K562 (cell line): ENCODE measurements around the gene NGDN.

Experiments
- CEBPB ChIP-seq: fragments of 450-650 bp; IDR thresholded peaks from 2 replicates; pipeline ENCODE4 v1.6.1; 2016; ENCODE audit warnings: missing genetic modification characterization, missing compliant biosample characterization
- CTCF ChIP-seq, 3 experiments: IDR thresholded peaks in 2 of 3; conservative IDR thresholded peaks in 1 of 3; 2 replicates each; pipeline ENCODE4 v1.5.1; 2011 to 2012; ENCODE audit warnings: low read length in 3 of 3, mild to moderate bottlenecking in 3 of 3, control low read depth in 2 of 3, improper control_type of control experiment in 1 of 3, inconsistent platforms in 1 of 3, low read depth in 1 of 3, mixed read lengths in 1 of 3, moderate library complexity in 1 of 3; ENCODE audit not compliant: insufficient read depth in 2 of 3
- YY1 ChIP-seq, 3 experiments: IDR thresholded peaks; 2 replicates each; pipeline ENCODE4 v1.6.1; 2011; ENCODE audit warnings: low read length in 2 of 3, mild to moderate bottlenecking in 2 of 3, moderate library complexity in 2 of 3, borderline replicate concordance in 1 of 3, control low read depth in 1 of 3, low read depth in 1 of 3; ENCODE audit not compliant: insufficient read depth in 3 of 3, insufficient replicate concordance in 2 of 3, control insufficient read depth in 1 of 3, insufficient read length in 1 of 3; ENCODE audit errors: extremely low read depth in 1 of 3

DNA sequence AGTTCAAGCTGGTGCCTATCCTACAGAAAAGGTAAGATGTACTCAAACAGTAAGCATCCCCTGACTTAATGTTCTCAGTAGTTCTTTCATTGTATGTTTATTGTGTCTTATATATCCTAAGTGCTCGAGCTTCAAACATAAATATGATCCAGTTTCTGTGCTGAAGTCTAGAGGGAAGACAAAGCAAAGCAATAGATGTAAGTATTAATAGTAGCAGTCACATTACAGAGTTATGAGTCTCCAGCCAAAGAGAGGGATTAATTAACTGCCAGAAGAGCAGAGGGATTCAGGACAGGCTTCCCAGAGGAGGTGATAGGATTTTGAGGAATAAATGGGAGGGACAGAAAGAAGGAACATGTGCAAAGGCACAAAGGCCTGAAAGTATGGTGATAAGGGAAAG, 1.4 kb downstream of the NGDN start:
- TF ChIP-seq CEBPB (tag) (no peak), YY1 (IDR thresholded peaks at IDR 0.05; ENCODE audit: borderline replicate concordance in 1 of 3, control insufficient read depth in 1 of 3, extremely low read depth in 1 of 3, insufficient read depth in 3 of 3, insufficient read length in 1 of 3, insufficient replicate concordance in 2 of 3, low read depth in 1 of 3, low read length in 2 of 3) (no peak), CTCF (IDR thresholded peaks at IDR 0.05 in 2 of 3, conservative IDR thresholded peaks at IDR 0.05 in 1 of 3; ENCODE audit: insufficient read depth in 2 of 3, low read depth in 1 of 3, low read length in 3 of 3) (no peak)
